ENCODE data around the gene GBX1. TPM values are rescaled to one million over a fixed set of nuclear protein-coding genes. Genes with fewer than 3 reads are reported as not detected.

The GBX1 gene
- total RNA-seq, 1 experiment from 2014 or later = not detected

GRCh38 chr7:151124481-151124880 lies 43.0 kb downstream of the GBX1 start:
- Histone ChIP-seq H3K23ac (ENCODE audit: insufficient read length, low read depth, low read length) (no peak overlapping the region), H3K9me3 (ENCODE audit: control insufficient read depth, low read depth, low read length) (no peaks in the 10 kb centered on the region), H2BK15ac (ENCODE audit: low read depth, low read length) (no peak overlapping the region), H4K5ac (ENCODE audit: insufficient read length, low read depth, low read length) (no peak overlapping the region), H2BK5ac (ENCODE audit: insufficient read length, low read length) (no peak overlapping the region), H3K27me3 (ENCODE audit: insufficient read depth, low read length) (no peaks in the 10 kb centered on the region), H3K18ac (ENCODE audit: insufficient read length, low read depth, low read length) (no peak overlapping the region), H3K14ac (ENCODE audit: insufficient read depth, low read length) (no peak overlapping the region), H2BK20ac (ENCODE audit: low read depth, low read length, poor library complexity, severe bottlenecking) (no peak overlapping the region), H2AFZ (ENCODE audit: low read length) (no peak overlapping the region), H4K8ac (replicated peaks; ENCODE audit: insufficient read length, low read depth, low read length) (no peak overlapping the region), H4K91ac (ENCODE audit: insufficient read length, low read depth, low read length) (no peak overlapping the region), H3K4me1 (ENCODE audit: insufficient read depth, low read length) (peaks cover 3% of the 10 kb centered on the region; the same call in 1 of the 2 replicates), H3K56ac (ENCODE audit: insufficient read length, low read depth, low read length) (no peak overlapping the region), H3K23me2 (ENCODE audit: insufficient read length, low read depth, low read length, poor library complexity, severe bottlenecking) (peaks cover 10% of the 10 kb centered on the region), H4K20me1 (ENCODE audit: control insufficient read depth, insufficient read depth, insufficient read length) (no peaks in the 10 kb centered on the region), H3K4ac (ENCODE audit: low read depth, low read length) (no peak overlapping the region), H2BK120ac (ENCODE audit: low read depth, low read length, poor library complexity, severe bottlenecking) (no peak overlapping the region), H3K9ac (ENCODE audit: extremely low read depth, insufficient read length, low read length) (no peak overlapping the region), H3K79me1 (ENCODE audit: insufficient read depth, low read depth, low read length, poor library complexity, severe bottlenecking) (no peaks in the 10 kb centered on the region), H2AK5ac (ENCODE audit: insufficient read length, low read length) (no peak overlapping the region), H2BK12ac (ENCODE audit: insufficient read length, low read depth, low read length) (no peak overlapping the region), H3K27ac (ENCODE audit: insufficient read length, low read depth, low read length) (no peak overlapping the region), H3T11ph (ENCODE audit: low read length) (no peak overlapping the region), H3K4me2 (ENCODE audit: insufficient read depth, insufficient read length, low read length) (no peak overlapping the region), H3K79me2 (ENCODE audit: insufficient read depth, low read length) (no peaks in the 10 kb centered on the region)
- Mint-ChIP-seq H3K4me1 (peaks cover 19 to 26% of the 10 kb centered on the region in 2 experiments), H3K9me3 (no peaks in the 10 kb centered on the region), H3K4me3 (peak overlapping the region in 1 of 2 experiments; percentile 85; a peak in 2 of 5 replicates), H3K36me3 (ENCODE audit: insufficient read depth in 1 of 3, low read depth in 3 of 3) (peaks cover 34 to 59% (median 51%) of the 10 kb centered on the region in 3 experiments), H3K27me3 (ENCODE audit: low read depth) (peaks cover 16% of the 10 kb centered on the region), H3K27ac (no peak overlapping the region)
- no peak for DNase-seq
- TF ChIP-seq CTCF (conservative IDR thresholded peaks at IDR 0.05) = no peak
- no CpG with 5 or more reads among the region's 7 CpGs for WGBS (ENCODE audit: extremely low coverage, insufficient read length, low lambda C conversion rate)
